Central memory CD4-positive, alpha-beta T cell (primary cell): Measurements from ENCODE around the gene SCN5A.

Experiments
- DNase-seq: peaks from one replicate; pipeline ENCODE4 v3.0.0; 2022

SCN5A gene

GRCh38 chr3:38599886-38600285 lies 49.6 kb downstream of the SCN5A start:
- DNase-seq: no peak

GRCh38 chr3:38598791-38599190 lies 50.7 kb downstream of the SCN5A start:
- DNase-seq: no peak

GRCh38 chr3:38597502-38598060 lies 51.9 kb downstream of the SCN5A start:
- no peak for DNase-seq

GRCh38 chr3:38595393-38595792 lies 54.1 kb downstream of the SCN5A start:
- DNase-seq: no peak

GRCh38 chr3:38590521-38590920 lies 59.0 kb downstream of the SCN5A start:
- no peak for DNase-seq

- DNase-seq: no peak
Observed at GRCh38 chr3:38588995-38589937, 60.2 kb downstream of the SCN5A start.

GRCh38 chr3:38588371-38588971 lies 61.0 kb downstream of the SCN5A start:
- no peak for DNase-seq

- DNase-seq: no peak
Observed at GRCh38 chr3:38587548-38588131, 61.8 kb downstream of the SCN5A start.

- no peak for DNase-seq
Observed at GRCh38 chr3:38586546-38587520, 62.7 kb downstream of the SCN5A start.

GRCh38 chr3:38585791-38586420 lies 63.6 kb downstream of the SCN5A start:
- DNase-seq: no peak

- no peak for DNase-seq
Observed at GRCh38 chr3:38583688-38584087, 65.8 kb downstream of the SCN5A start.

GRCh38 chr3:38582941-38583645 lies 66.4 kb downstream of the SCN5A start:
- DNase-seq: no peak

GRCh38 chr3:38582316-38582715 lies 67.2 kb downstream of the SCN5A start:
- no peak for DNase-seq

GRCh38 chr3:38581774-38582173 lies 67.7 kb downstream of the SCN5A start:
- no peak for DNase-seq

- no peak for DNase-seq
Observed at GRCh38 chr3:38580450-38581382, 68.8 kb downstream of the SCN5A start.

- no peak for DNase-seq
Observed at GRCh38 chr3:38579551-38580449, 69.7 kb downstream of the SCN5A start.

GRCh38 chr3:38579141-38579540 lies 70.3 kb downstream of the SCN5A start:
- DNase-seq: no peak

GRCh38 chr3:38578551-38578950 lies 70.9 kb downstream of the SCN5A start:
- DNase-seq: no peak

GRCh38 chr3:38578081-38578475 lies 71.4 kb downstream of the SCN5A start:
- no peak for DNase-seq
